Sigmoid colon (tissue), 4 donors: ENCODE results near the gene B3GALT6.

Experiments
- CTCF ChIP-seq, 4 experiments: fragments of 450-650 bp in 3 of 4; fragments of 200-600 bp in 1 of 4; IDR thresholded peaks; one replicate each; pipeline ENCODE4 v1.5.1; 2016 to 2019; ENCODE audit warnings: antibody characterized with exemption in 4 of 4, mild to moderate bottlenecking in 3 of 4, moderate library complexity in 2 of 4
- POLR2A ChIP-seq, 2 donors: fragments of 450-650 bp; IDR thresholded peaks; one replicate each; pipeline ENCODE4 v1.6.1; 2016; ENCODE audit warnings: antibody characterized with exemption in 2 of 2, mild to moderate bottlenecking in 2 of 2, moderate library complexity in 2 of 2
- POLR2AphosphoS5 ChIP-seq, 4 donors: sonication (generic); formaldehyde crosslinking; IDR thresholded peaks; one replicate each; pipeline ENCODE4 v1.6.1; 2017; ENCODE audit warnings: antibody characterized with exemption in 4 of 4

GRCh38 chr1:1211541-1212441, 20.2 kb upstream of the B3GALT6 start:
- no peak for TF ChIP-seq CTCF (IDR thresholded peaks at IDR 0.05)
- TF ChIP-seq POLR2AphosphoS5 (IDR thresholded peaks at IDR 0.05) = no peak
- no peak for TF ChIP-seq POLR2A (IDR thresholded peaks at IDR 0.05)
